ENCODE data around the gene ZNF337.
A peak's percentile ranks its signal among the peaks of the same experiment; 100 is the strongest.
"Not testable (repeated sequence)": the region's sequence is repeated elsewhere in the genome, so short reads cannot be mapped to it uniquely, and the experiment has no call there.

Gene ZNF337

DNA sequence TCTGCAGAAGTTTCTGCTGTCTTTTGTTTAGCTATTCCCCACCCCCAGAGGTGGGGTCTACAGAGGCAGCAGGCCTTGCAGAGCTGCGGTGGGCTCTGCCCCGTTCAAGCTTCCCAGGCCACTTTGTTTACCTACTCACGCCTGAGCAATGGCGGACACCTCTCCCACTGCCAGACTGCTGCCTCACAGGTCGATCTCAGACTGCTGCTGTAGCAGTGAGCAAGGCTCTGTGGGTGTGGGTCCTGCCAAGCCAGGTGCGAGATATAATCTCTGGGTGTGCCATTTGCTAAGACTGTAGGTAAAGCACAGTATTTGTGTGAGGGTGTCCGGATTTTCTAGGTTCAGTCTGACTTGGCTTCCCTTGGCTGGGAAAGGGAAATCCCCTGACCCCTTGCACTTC, 23.6 kb upstream of the ZNF337 start:
- H3K36me3 ChIP-seq (ENCODE audit: insufficient read depth, low read length), result no peaks in the 10 kb centered on the region
- H3K9me2 ChIP-seq (ENCODE audit: low read depth, low read length), result no peaks in the 10 kb centered on the region
- H3F3A ChIP-seq (ENCODE audit: insufficient read depth, low read length), result no peaks in the 10 kb centered on the region
- H2AFZ ChIP-seq (ENCODE audit: low read length), result no peak overlapping the region
- no peaks in the 10 kb centered on the region for H4K20me1 ChIP-seq (ENCODE audit: insufficient read depth, low read length)
- H3K27me3 ChIP-seq (ENCODE audit: insufficient read depth, low read length), result no peaks in the 10 kb centered on the region
- no peaks in the 10 kb centered on the region for H3K4me1 ChIP-seq (ENCODE audit: insufficient read depth, low read length, severe bottlenecking)
- no peak overlapping the region for H3K27ac ChIP-seq (ENCODE audit: low read depth, low read length, poor library complexity, severe bottlenecking)
- H3K79me2 ChIP-seq (ENCODE audit: insufficient read depth, low read length), result no peaks in the 10 kb centered on the region
- H3K9ac ChIP-seq (ENCODE audit: low read length), result no peak overlapping the region
- no peak for TF ChIP-seq EZH2 (IDR thresholded peaks at IDR 0.05; ENCODE audit: borderline replicate concordance, low read length)
- TF ChIP-seq, protein P1, sequence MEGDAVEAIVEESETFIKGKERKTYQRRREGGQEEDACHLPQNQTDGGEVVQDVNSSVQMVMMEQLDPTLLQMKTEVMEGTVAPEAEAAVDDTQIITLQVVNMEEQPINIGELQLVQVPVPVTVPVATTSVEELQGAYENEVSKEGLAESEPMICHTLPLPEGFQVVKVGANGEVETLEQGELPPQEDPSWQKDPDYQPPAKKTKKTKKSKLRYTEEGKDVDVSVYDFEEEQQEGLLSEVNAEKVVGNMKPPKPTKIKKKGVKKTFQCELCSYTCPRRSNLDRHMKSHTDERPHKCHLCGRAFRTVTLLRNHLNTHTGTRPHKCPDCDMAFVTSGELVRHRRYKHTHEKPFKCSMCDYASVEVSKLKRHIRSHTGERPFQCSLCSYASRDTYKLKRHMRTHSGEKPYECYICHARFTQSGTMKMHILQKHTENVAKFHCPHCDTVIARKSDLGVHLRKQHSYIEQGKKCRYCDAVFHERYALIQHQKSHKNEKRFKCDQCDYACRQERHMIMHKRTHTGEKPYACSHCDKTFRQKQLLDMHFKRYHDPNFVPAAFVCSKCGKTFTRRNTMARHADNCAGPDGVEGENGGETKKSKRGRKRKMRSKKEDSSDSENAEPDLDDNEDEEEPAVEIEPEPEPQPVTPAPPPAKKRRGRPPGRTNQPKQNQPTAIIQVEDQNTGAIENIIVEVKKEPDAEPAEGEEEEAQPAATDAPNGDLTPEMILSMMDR (IDR thresholded peaks at IDR 0.05; ENCODE audit: low read length), result no peak
- no peak overlapping the region for H3K4me2 ChIP-seq (ENCODE audit: low read length)
- no peaks in the 10 kb centered on the region for H3K9me3 ChIP-seq (ENCODE audit: low read length)
- H3K4me3 ChIP-seq (ENCODE audit: low read depth, low read length, poor library complexity, severe bottlenecking), result no peak overlapping the region

DNA sequence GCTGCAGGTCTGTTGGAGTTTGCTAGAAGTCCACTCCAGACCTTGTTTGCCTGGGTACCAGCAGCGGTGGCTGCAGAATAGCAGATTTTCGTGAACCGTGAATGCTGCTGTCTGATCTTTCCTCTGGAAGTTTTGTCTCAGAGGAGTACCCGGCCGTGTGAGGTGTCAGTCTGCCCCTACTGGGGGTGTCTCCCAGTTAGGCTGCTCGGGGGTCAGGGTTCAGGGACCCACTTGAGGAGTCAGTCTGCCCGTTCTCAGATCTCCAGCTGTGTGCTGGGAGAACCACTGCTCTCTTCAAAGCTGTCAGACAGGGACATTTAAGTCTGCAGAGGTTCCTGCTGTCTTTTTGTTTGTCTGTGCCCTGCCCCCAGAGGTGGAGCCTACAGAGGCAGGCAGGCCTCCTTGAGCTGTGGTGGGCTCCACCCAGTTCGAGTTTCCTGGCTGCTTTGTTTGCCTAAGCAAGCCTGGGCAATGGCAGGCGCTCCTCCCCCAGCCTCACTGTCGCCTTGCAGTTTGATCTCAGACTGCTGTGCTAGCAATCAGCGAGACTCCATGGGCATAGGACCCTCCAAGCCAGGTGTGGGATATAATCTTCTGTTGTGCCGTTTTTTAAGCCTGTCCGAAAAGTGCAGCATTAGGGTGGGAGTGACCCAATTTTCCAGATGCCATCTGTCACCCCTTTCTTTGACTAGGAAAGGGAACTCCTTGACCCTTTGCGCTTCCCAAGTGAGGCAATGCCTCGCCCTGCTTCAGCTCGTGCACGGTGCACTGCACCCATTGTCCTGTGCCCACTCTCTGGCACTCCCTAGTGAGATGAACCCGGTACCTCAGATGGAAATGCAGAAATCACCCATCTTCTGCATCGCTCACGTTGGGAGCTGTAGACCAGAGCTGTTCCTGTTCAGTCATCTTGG, 22.5 kb upstream of the ZNF337 start:
- not testable (repeated sequence) for H3K9me2 ChIP-seq (ENCODE audit: low read depth, low read length); H3K4me1 ChIP-seq (ENCODE audit: insufficient read depth, low read length, severe bottlenecking); H3K27ac ChIP-seq (ENCODE audit: low read depth, low read length, poor library complexity, severe bottlenecking); H3K9me3 ChIP-seq (ENCODE audit: low read length); H3K79me2 ChIP-seq (ENCODE audit: insufficient read depth, low read length); H2AFZ ChIP-seq (ENCODE audit: low read length); H3K27me3 ChIP-seq (ENCODE audit: insufficient read depth, low read length); H3F3A ChIP-seq (ENCODE audit: insufficient read depth, low read length); H3K36me3 ChIP-seq (ENCODE audit: insufficient read depth, low read length); H4K20me1 ChIP-seq (ENCODE audit: insufficient read depth, low read length); H3K9ac ChIP-seq (ENCODE audit: low read length)
- Histone ChIP-seq H3K4me2 (ENCODE audit: low read length) (peak overlapping the region; percentile 55; the same call in 1 of the 2 replicates), H3K4me3 (ENCODE audit: low read depth, low read length, poor library complexity, severe bottlenecking) (peak overlapping the region; percentile 21)

DNA sequence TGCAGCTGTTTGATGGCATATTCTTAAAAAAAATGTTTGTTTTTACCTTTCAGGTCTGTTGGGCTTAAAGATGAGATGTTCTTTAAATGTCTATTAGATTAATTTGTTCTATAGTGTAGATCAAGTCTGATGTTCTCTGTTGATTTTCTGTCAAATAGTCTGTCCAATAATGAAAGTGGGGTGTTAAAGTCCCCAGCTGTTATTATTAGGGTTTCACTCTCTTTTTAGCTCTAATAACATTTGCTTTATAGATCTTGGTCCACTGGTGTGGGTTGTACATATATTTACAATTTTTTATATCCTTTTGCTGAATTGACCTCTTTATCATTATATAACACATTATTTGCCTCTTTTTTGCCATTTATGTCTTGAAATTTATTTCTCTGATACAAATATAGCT, 11.0 kb upstream of the ZNF337 start:
- TF ChIP-seq EZH2 (IDR thresholded peaks at IDR 0.05; ENCODE audit: borderline replicate concordance, low read length), result no peak
- TF ChIP-seq, protein P1 (IDR thresholded peaks at IDR 0.05; ENCODE audit: low read length), result no peak
- no peaks in the 10 kb centered on the region for H3K27me3 ChIP-seq (ENCODE audit: insufficient read depth, low read length)

DNA sequence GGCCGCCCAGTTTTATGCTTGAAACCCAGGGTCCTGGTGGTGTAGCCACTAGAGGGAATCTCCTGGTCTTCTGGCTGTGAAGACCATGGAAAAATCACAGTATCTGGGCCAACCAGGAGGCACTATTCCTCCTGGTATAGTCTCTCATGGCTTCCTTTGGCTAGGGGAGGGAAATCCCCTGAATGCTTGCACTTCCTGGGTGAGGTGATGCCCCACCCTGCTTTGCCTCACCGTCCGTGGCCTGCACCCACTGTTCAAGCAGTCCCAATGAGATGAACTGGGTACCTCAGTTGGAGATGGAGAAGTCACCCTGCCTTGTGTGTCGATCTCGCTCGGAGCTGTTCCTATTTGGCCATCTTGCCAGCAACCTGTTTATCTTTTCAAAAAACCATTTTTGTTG, 10.1 kb upstream of the ZNF337 start:
- no peak overlapping the region for H3K4me3 ChIP-seq (ENCODE audit: low read depth, low read length, poor library complexity, severe bottlenecking)
- H3K9me3 ChIP-seq (ENCODE audit: low read length), result no peaks in the 10 kb centered on the region
- no peak overlapping the region for H2AFZ ChIP-seq (ENCODE audit: low read length)
- no peaks in the 10 kb centered on the region for H3F3A ChIP-seq (ENCODE audit: insufficient read depth, low read length)
- no peaks in the 10 kb centered on the region for H4K20me1 ChIP-seq (ENCODE audit: insufficient read depth, low read length)
- H3K79me2 ChIP-seq (ENCODE audit: insufficient read depth, low read length), result no peaks in the 10 kb centered on the region
- no peak overlapping the region for H3K9ac ChIP-seq (ENCODE audit: low read length)
- H3K36me3 ChIP-seq (ENCODE audit: insufficient read depth, low read length), result no peaks in the 10 kb centered on the region
- H3K27me3 ChIP-seq (ENCODE audit: insufficient read depth, low read length), result no peaks in the 10 kb centered on the region
- H3K4me1 ChIP-seq (ENCODE audit: insufficient read depth, low read length, severe bottlenecking), result no peaks in the 10 kb centered on the region
- H3K4me2 ChIP-seq (ENCODE audit: low read length), result no peak overlapping the region
- TF ChIP-seq, protein P1 (IDR thresholded peaks at IDR 0.05; ENCODE audit: low read length), result no peak
- no peak for TF ChIP-seq EZH2 (IDR thresholded peaks at IDR 0.05; ENCODE audit: borderline replicate concordance, low read length)
- H3K9me2 ChIP-seq (ENCODE audit: low read depth, low read length), result no peaks in the 10 kb centered on the region
- H3K27ac ChIP-seq (ENCODE audit: low read depth, low read length, poor library complexity, severe bottlenecking), result no peak overlapping the region

More for the DNA sequence above, 11.0 kb upstream of the ZNF337 start:
- Histone ChIP-seq H3K9me2 (ENCODE audit: low read depth, low read length) (no peaks in the 10 kb centered on the region), H3K36me3 (ENCODE audit: insufficient read depth, low read length) (no peaks in the 10 kb centered on the region), H3K27ac (ENCODE audit: low read depth, low read length, poor library complexity, severe bottlenecking) (no peak overlapping the region), H3K9me3 (ENCODE audit: low read length) (no peaks in the 10 kb centered on the region), H3K9ac (ENCODE audit: low read length) (no peak overlapping the region), H3K79me2 (ENCODE audit: insufficient read depth, low read length) (no peaks in the 10 kb centered on the region), H3K4me1 (ENCODE audit: insufficient read depth, low read length, severe bottlenecking) (no peaks in the 10 kb centered on the region), H3K4me3 (ENCODE audit: low read depth, low read length, poor library complexity, severe bottlenecking) (no peak overlapping the region), H3F3A (ENCODE audit: insufficient read depth, low read length) (no peaks in the 10 kb centered on the region), H4K20me1 (ENCODE audit: insufficient read depth, low read length) (no peaks in the 10 kb centered on the region), H2AFZ (ENCODE audit: low read length) (no peak overlapping the region), H3K4me2 (ENCODE audit: low read length) (no peak overlapping the region)
